ENCODE data around the gene PSMD11. TPM values are rescaled to one million over a fixed set of nuclear protein-coding genes. Genes with fewer than 3 reads are reported as not detected.

The PSMD11 gene
- total RNA-seq, 2 donors from 2014 or later: 77.4 to 79.3 TPM

- ATAC-seq (no peak), DNase-seq (no peak)
- intact Hi-C loops (cut with DNase I, micrococcal nuclease): no loop called here
These were observed 58.4 kb downstream of the PSMD11 start for GRCh38 chr17:32502710-32503109.

- no peak for DNase-seq
- intact Hi-C loops (cut with DNase I, micrococcal nuclease): no loop called here
- ATAC-seq: peak; percentile 27
These were observed 59.2 kb downstream of the PSMD11 start for GRCh38 chr17:32503251-32504165.

- ATAC-seq: peak; percentile 22
- intact Hi-C loops (cut with DNase I, micrococcal nuclease): no loop called here
- no peak for DNase-seq
These were observed 60.1 kb downstream of the PSMD11 start for GRCh38 chr17:32504166-32504990.

- no peak for ATAC-seq
- no peak for DNase-seq
- intact Hi-C loops (cut with DNase I, micrococcal nuclease): no loop called here
These were observed 64.6 kb downstream of the PSMD11 start for GRCh38 chr17:32508926-32509325.

- no peak for DNase-seq
- intact Hi-C loops (cut with DNase I, micrococcal nuclease): no loop called here
- ATAC-seq: no peak
These were observed 66.2 kb downstream of the PSMD11 start for GRCh38 chr17:32510466-32510865.

GRCh38 chr17:32512328-32512727 is 68.0 kb downstream of the PSMD11 start:
- DNase-seq: no peak
- ATAC-seq: peak; percentile 48
- intact Hi-C loops (cut with DNase I, micrococcal nuclease): no loop called here

GRCh38 chr17:32513579-32513978 is 69.3 kb downstream of the PSMD11 start:
- DNase-seq (no peak), ATAC-seq (no peak)
- intact Hi-C loops (cut with DNase I, micrococcal nuclease): no loop called here

- DNase-seq (no peak), ATAC-seq (no peak)
- intact Hi-C loops (cut with DNase I, micrococcal nuclease): no loop called here
These were observed 70.3 kb downstream of the PSMD11 start for GRCh38 chr17:32514606-32515005.

- DNase-seq: no peak
- no peak for ATAC-seq
- intact Hi-C loops (cut with DNase I, micrococcal nuclease): no loop called here
These were observed 71.5 kb downstream of the PSMD11 start for GRCh38 chr17:32515677-32516383.

- no peak for ATAC-seq
- DNase-seq: no peak
- intact Hi-C loops (cut with DNase I, micrococcal nuclease): no loop called here
These were observed 72.1 kb downstream of the PSMD11 start for GRCh38 chr17:32516450-32516849.

GRCh38 chr17:32516940-32517701 is 72.8 kb downstream of the PSMD11 start:
- DNase-seq: no peak
- no peak for ATAC-seq
- intact Hi-C loops (cut with DNase I, micrococcal nuclease): no loop called here

GRCh38 chr17:32517982-32518381 is 73.7 kb downstream of the PSMD11 start:
- DNase-seq (no peak), ATAC-seq (no peak)
- intact Hi-C loops (cut with DNase I, micrococcal nuclease): no loop called here

GRCh38 chr17:32518646-32519227 is 74.4 kb downstream of the PSMD11 start:
- intact Hi-C loops (cut with DNase I, micrococcal nuclease): no loop called here
- ATAC-seq: no peak
- no peak for DNase-seq

- intact Hi-C loops (cut with DNase I, micrococcal nuclease): no loop called here
- DNase-seq: peak in 1 of 2 donors; percentile 23
- no peak for ATAC-seq
These were observed 75.2 kb downstream of the PSMD11 start for GRCh38 chr17:32519228-32520103.

- ATAC-seq (peak; percentile 21), DNase-seq (peak in 1 of 2 donors; percentile 29)
- intact Hi-C loops (cut with DNase I, micrococcal nuclease): no loop called here
These were observed 75.9 kb downstream of the PSMD11 start for GRCh38 chr17:32520104-32520701.

GRCh38 chr17:32520737-32521404 is 76.6 kb downstream of the PSMD11 start:
- intact Hi-C loops (cut with DNase I, micrococcal nuclease): no loop called here
- no peak for ATAC-seq
- no peak for DNase-seq

Measured in left colon (tissue), 2 donors.